AG10803 (cell line): ENCODE measurements around the gene APOC4.
A peak's percentile ranks its signal among the peaks of the same experiment; 100 is the strongest.

Experiments
- DNase-seq: peaks from one replicate; pipeline ENCODE4 v3.0.0; 2010; ENCODE audit warnings: low read depth
- H3K4me3 ChIP-seq: 2 replicates; pipeline ENCODE4 v1.5.1; 2011; ENCODE audit warnings: mild to moderate bottlenecking, low read length, control low read depth
- CTCF ChIP-seq: conservative IDR thresholded peaks from 2 replicates; pipeline ENCODE4 v1.5.1; 2011; ENCODE audit warnings: mild to moderate bottlenecking, low read length, control low read depth, inconsistent platforms

APOC4 gene

GRCh38 chr19:44988273-44988672 lies 46.2 kb downstream of the APOC4 start:
- H3K4me3 ChIP-seq = no peak overlapping the region
- no peak for TF ChIP-seq CTCF
- DNase-seq = no peak

DNA sequence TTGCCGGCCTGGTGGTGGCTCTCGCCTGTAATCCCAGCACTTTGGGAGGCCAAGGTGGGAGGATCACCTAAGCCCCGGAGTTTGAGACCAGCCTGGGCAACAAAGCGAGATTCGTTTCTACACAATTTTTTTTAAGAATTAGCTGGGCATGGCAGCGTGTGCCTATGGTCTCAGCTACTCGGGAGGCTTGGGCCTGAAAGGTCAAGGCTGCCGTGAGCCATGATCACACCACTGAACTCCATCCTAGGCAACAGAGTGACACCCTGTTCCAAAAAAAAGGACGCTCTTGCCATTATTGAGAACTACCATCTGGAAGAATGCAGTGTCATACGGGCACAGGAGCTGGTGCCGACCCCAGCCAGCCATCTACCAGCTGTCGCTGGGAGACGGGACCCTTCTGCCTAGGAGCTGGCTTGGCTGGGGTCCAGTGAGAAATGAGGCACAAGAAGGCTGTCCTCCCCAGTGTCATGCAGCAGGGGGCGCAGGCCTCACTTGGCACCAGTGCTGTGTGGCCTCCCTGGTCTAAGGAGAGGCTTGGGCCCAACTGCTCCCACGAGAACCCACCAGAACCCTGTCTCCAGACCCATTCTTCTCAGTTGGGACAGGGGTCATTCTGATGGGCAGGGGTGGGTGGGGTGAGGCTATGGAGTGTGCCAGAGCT lies 47.0 kb downstream of the APOC4 start:
- TF ChIP-seq CTCF = peak; percentile 62
- DNase-seq = peak; percentile 59
- H3K4me3 ChIP-seq = no peak overlapping the region

- TF ChIP-seq CTCF = no peak
- no peak overlapping the region for H3K4me3 ChIP-seq
- DNase-seq = no peak
Measured at GRCh38 chr19:44990459-44990858, 48.4 kb downstream of the APOC4 start.

- no peak for TF ChIP-seq CTCF
- H3K4me3 ChIP-seq = no peak overlapping the region
- no peak for DNase-seq
Measured at GRCh38 chr19:44990966-44991365, 48.9 kb downstream of the APOC4 start.

GRCh38 chr19:44992336-44993163 lies 50.5 kb downstream of the APOC4 start:
- DNase-seq = no peak
- no peak for TF ChIP-seq CTCF
- no peak overlapping the region for H3K4me3 ChIP-seq

DNA sequence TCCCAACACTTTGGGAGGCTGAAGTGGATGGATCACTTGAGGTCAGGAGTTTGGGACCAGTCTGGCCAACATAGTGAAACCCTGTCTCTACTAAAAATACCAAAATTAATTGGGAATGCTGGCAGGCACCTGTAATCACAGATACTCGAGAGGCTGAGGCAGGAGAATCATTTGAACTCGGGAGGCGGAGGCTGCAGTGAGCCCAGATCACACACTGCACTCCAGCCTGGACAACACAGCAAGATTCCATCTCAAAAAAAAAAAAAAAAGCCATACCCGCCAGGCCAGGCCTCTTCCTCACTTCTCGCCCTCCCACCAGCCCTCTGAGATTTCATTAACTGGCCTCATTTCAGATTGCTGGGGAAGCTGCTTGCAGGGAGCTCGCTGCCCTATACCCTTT lies 51.5 kb downstream of the APOC4 start:
- no peak overlapping the region for H3K4me3 ChIP-seq
- TF ChIP-seq CTCF = no peak
- DNase-seq = no peak
